IPS-NIHi11 (cell line): ENCODE data around the gene PRKAB1.
"Not testable (repeated sequence)": the region's sequence is repeated elsewhere in the genome, so short reads cannot be mapped to it uniquely, and the experiment has no call there.

Source experiments
- DNase-seq: peaks from one replicate; pipeline ENCODE4 v3.0.0; 2012; ENCODE audit warnings: mixed read lengths, low spot score

The PRKAB1 gene

GRCh38 chr12:119667577-119668323, at the start of gene PRKAB1:
TSS of gene PRKAB1 (plus strand) at chr12:119668133. CDS start at chr12:119668245, 112 bp downstream.
- peak; percentile 98 for DNase-seq

- DNase-seq = not testable (repeated sequence)
Measured at GRCh38 chr12:119618328-119618896, 49.5 kb upstream of the PRKAB1 start.

- no peak for DNase-seq
Measured at GRCh38 chr12:119620490-119620889, 47.4 kb upstream of the PRKAB1 start.

GRCh38 chr12:119621878-119622277, 46.1 kb upstream of the PRKAB1 start:
- no peak for DNase-seq

- no peak for DNase-seq
Measured at GRCh38 chr12:119624966-119625365, 43.0 kb upstream of the PRKAB1 start.

- no peak for DNase-seq
Measured at GRCh38 chr12:119627019-119627643, 40.8 kb upstream of the PRKAB1 start.

- DNase-seq = no peak
Measured at GRCh38 chr12:119627686-119628085, 40.2 kb upstream of the PRKAB1 start.

- no peak for DNase-seq
Measured at GRCh38 chr12:119630223-119630780, 37.6 kb upstream of the PRKAB1 start.

GRCh38 chr12:119630962-119631550, 36.9 kb upstream of the PRKAB1 start:
- no peak for DNase-seq

GRCh38 chr12:119631930-119632678, 35.8 kb upstream of the PRKAB1 start:
- DNase-seq = no peak

- no peak for DNase-seq
Measured at GRCh38 chr12:119634743-119635142, 33.2 kb upstream of the PRKAB1 start.

GRCh38 chr12:119642986-119643385, 24.9 kb upstream of the PRKAB1 start:
- peak; percentile 46 for DNase-seq

- DNase-seq = no peak
Measured at GRCh38 chr12:119644930-119645329, 23.0 kb upstream of the PRKAB1 start.

GRCh38 chr12:119645535-119646059, 22.3 kb upstream of the PRKAB1 start:
- no peak for DNase-seq

GRCh38 chr12:119649202-119649808, 18.6 kb upstream of the PRKAB1 start:
- peak; percentile 63 for DNase-seq

- no peak for DNase-seq
Measured at GRCh38 chr12:119652665-119653064, 15.3 kb upstream of the PRKAB1 start.

GRCh38 chr12:119657001-119657400, 10.9 kb upstream of the PRKAB1 start:
- not testable (repeated sequence) for DNase-seq

GRCh38 chr12:119658166-119658565, 9.8 kb upstream of the PRKAB1 start:
- not testable (repeated sequence) for DNase-seq

- DNase-seq = peak; percentile 46
Measured at GRCh38 chr12:119659289-119659897, 8.5 kb upstream of the PRKAB1 start.

GRCh38 chr12:119660076-119660475, 7.9 kb upstream of the PRKAB1 start:
- no peak for DNase-seq

GRCh38 chr12:119661882-119662281, 6.1 kb upstream of the PRKAB1 start:
- DNase-seq = no peak
